Natural killer cell (primary cell): ENCODE results near the gene SORCS2. TPM values are rescaled to one million over a fixed set of nuclear protein-coding genes. Genes with fewer than 3 reads are reported as not detected.

Experiments
- ATAC-seq, 3 donors: fragments of 150-1000 bp in 2 of 3; fragments of 200-7000 bp in 1 of 3; cut with Tn5 transposase; 1 replicate in 1 of 3; 2 replicates in 2 of 3; pipeline ENCODE4 v1.10.0; 2021; ENCODE audit warnings: mild to moderate bottlenecking in 2 of 3, moderate library complexity in 2 of 3
- DNase-seq, 2 donors: peaks; one replicate each; pipeline versions ENCODE4 v3.0.0 to v3.0.0-alpha.2; 2013 to 2021; ENCODE audit warnings: mixed read lengths in 1 of 2
- H3K27ac ChIP-seq: one replicate; pipeline ENCODE4 v1.5.1; 2013; ENCODE audit warnings: mild to moderate bottlenecking, low read length
- H3K27me3 ChIP-seq: one replicate; pipeline ENCODE4 v1.6.1; 2013; ENCODE audit warnings: low read length; ENCODE audit not compliant: control insufficient read depth, insufficient read depth
- H3K36me3 ChIP-seq: one replicate; pipeline ENCODE4 v1.6.1; 2013; ENCODE audit warnings: low read length; ENCODE audit not compliant: control insufficient read depth, insufficient read depth
- H3K4me1 ChIP-seq: one replicate; pipeline ENCODE4 v1.6.1; 2013; ENCODE audit warnings: low read length; ENCODE audit not compliant: control insufficient read depth, insufficient read depth
- H3K4me3 ChIP-seq: one replicate; pipeline ENCODE4 v1.5.1; 2013; ENCODE audit warnings: low read length
- H3K9me3 ChIP-seq: one replicate; pipeline ENCODE4 v1.6.1; 2013; ENCODE audit warnings: low read length; ENCODE audit not compliant: control insufficient read depth, insufficient read depth
- H3K27ac Mint-ChIP-seq, 2 donors: one replicate each; pipeline ENCODE4 v1.8.0; 2022; ENCODE audit warnings: mild to moderate bottlenecking in 2 of 2, mixed read lengths in 2 of 2, moderate library complexity in 1 of 2
- H3K27me3 Mint-ChIP-seq, 2 donors: one replicate each; pipeline ENCODE4 v1.8.0; 2022; ENCODE audit warnings: low read depth in 2 of 2, mixed read lengths in 2 of 2
- H3K36me3 Mint-ChIP-seq: one replicate; pipeline ENCODE4 v1.8.0; 2022; ENCODE audit warnings: mixed read lengths
- H3K4me1 Mint-ChIP-seq, 2 donors: one replicate each; pipeline ENCODE4 v1.8.0; 2022; ENCODE audit warnings: mixed read lengths in 2 of 2
- H3K4me3 Mint-ChIP-seq: one replicate; pipeline ENCODE4 v1.8.0; 2022; ENCODE audit warnings: mild to moderate bottlenecking, moderate library complexity, mixed read lengths
- H3K9me3 Mint-ChIP-seq, 2 donors: one replicate each; pipeline ENCODE4 v1.8.0; 2022; ENCODE audit warnings: mixed read lengths in 2 of 2
- CTCF ChIP-seq: fragments of 200-600 bp; IDR thresholded peaks from one replicate; pipeline ENCODE4 v1.8.0; 2022; ENCODE audit warnings: antibody characterized with exemption
- WGBS: methylation state at CpG from one replicate; pipeline ENCODE4 v1.1.7; 2013; ENCODE audit warnings: missing lambda C conversion rate; ENCODE audit not compliant: insufficient coverage; 5-methylcytosine and 5-hydroxymethylcytosine counted together
- intact Hi-C: fragments of 100-400 bp; cut with micrococcal nuclease; formaldehyde crosslinking; loops from one replicate; pipeline ENCODE4 v1.14.2; 2022
- total RNA-seq, 4 donors: library from RNA; stranded (reverse); fragments of 120-200 nt in 1 of 4; gene quantifications; one replicate each; pipeline versions ENCODE4 v1.2.3 to v1.2.4, GENCODE V29; 2013 to 2022

Gene SORCS2
- total RNA-seq, 3 donors from 2014 or later (not counting 1 experiment from before 2014, with no cell fraction given): 1.2 to 2.5 (median 1.4) TPM

DNA sequence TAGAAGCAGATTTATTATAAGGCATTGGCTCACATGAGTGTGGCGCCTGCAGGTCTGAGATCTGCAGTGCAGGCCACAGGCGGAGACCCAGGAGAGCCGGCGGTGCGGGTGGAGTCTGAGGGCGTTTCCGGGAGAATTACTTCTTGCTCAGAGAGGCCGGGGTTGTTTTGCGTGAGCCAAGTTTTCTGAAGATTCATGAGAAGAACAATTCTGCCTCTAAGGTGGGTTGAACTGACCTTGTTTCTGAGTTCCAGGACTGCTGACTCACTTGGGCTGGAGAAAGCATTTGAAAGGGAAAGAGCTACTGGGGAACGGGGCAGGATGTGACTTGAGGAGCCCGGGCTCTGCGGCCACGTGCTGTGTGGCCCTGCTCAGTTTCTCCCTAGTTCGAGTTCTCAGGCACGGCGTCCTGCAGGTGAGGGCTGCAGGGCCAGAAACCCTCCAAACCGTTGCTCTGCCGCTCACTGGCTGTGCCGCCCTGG, 36.7 kb upstream of the SORCS2 start:
- H3K4me1 ChIP-seq: no peaks in the 10 kb centered on the region
- H3K27me3 ChIP-seq: no peaks in the 10 kb centered on the region
- DNase-seq (no peak), ATAC-seq (no peak)
- Mint-ChIP-seq H3K9me3 (no peaks in the 10 kb centered on the region), H3K4me3 (no peak overlapping the region), H3K27ac (no peak overlapping the region), H3K27me3 (peaks cover 18 to 32% of the 10 kb centered on the region in 2 donors), H3K4me1 (peaks cover 0 to 12% of the 10 kb centered on the region in 2 donors), H3K36me3 (no peaks in the 10 kb centered on the region)
- no peak overlapping the region for H3K4me3 ChIP-seq
- intact Hi-C loops: no loop called here
- H3K9me3 ChIP-seq: no peaks in the 10 kb centered on the region
- no peak overlapping the region for H3K27ac ChIP-seq
- no peak for TF ChIP-seq CTCF
- H3K36me3 ChIP-seq: no peaks in the 10 kb centered on the region
- 73% methylated on average over 19 of the region's 19 CpGs for WGBS

DNA sequence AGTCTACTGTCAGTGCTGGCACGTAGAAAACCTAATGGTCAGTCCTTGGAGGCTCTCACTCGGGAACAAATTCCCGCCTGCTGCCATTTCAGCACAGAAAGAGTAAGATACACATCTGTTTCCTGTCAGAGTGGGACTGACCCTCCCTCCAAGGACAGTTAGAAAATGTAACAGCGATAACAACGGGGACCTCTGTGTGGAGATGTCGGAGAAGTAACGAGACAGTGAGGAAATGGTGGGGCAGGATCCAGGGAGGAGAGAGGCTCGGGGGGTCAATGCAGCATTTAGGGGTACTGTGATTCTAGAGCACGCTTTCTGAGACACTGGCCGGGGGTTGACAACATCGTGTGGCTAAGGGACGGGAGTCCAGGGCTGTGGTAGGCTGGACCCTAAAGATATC, 36.0 kb upstream of the SORCS2 start:
- Mint-ChIP-seq H3K27ac (no peak overlapping the region), H3K27me3 (peaks cover 18 to 32% of the 10 kb centered on the region in 2 donors), H3K9me3 (no peaks in the 10 kb centered on the region), H3K4me3 (no peak overlapping the region), H3K36me3 (no peaks in the 10 kb centered on the region), H3K4me1 (peaks cover 0 to 6% of the 10 kb centered on the region in 2 donors)
- H3K4me3 ChIP-seq: no peak overlapping the region
- H3K9me3 ChIP-seq: no peaks in the 10 kb centered on the region
- H3K4me1 ChIP-seq: no peaks in the 10 kb centered on the region
- H3K27me3 ChIP-seq: no peaks in the 10 kb centered on the region
- intact Hi-C loops: no loop called here
- ATAC-seq: no peak
- H3K36me3 ChIP-seq: no peaks in the 10 kb centered on the region
- no peak for TF ChIP-seq CTCF
- WGBS: 33% methylated on average over 12 of the region's 12 CpGs
- H3K27ac ChIP-seq: no peak overlapping the region
- DNase-seq: no peak

- Mint-ChIP-seq H3K36me3 (no peaks in the 10 kb centered on the region), H3K4me3 (no peak overlapping the region), H3K9me3 (no peaks in the 10 kb centered on the region), H3K27me3 (peaks cover 18 to 32% of the 10 kb centered on the region in 2 donors), H3K4me1 (peaks cover 0 to 5% of the 10 kb centered on the region in 2 donors), H3K27ac (no peak overlapping the region)
- intact Hi-C loops: no loop called here
- WGBS: 65% methylated on average over 12 of the region's 12 CpGs
- Histone ChIP-seq H3K36me3 (no peaks in the 10 kb centered on the region), H3K27me3 (no peaks in the 10 kb centered on the region), H3K4me1 (no peaks in the 10 kb centered on the region), H3K4me3 (no peak overlapping the region), H3K9me3 (no peaks in the 10 kb centered on the region), H3K27ac (no peak overlapping the region)
- DNase-seq (no peak), ATAC-seq (no peak)
- no peak for TF ChIP-seq CTCF
Observed at GRCh38 chr4:7156761-7157488, 35.4 kb upstream of the SORCS2 start.
